ENCODE results near the gene RAB7B. TPM values are rescaled to one million over a fixed set of nuclear protein-coding genes. Genes with fewer than 3 reads are reported as not detected.

The RAB7B gene
- total and polyA plus RNA-seq, 5 donors, result 1.6 to 6.0 (median 3.9) TPM

- WGBS, result 37% methylated on average over 7 of the region's 7 CpGs
- Histone ChIP-seq H3K27ac (ENCODE audit: low read length) (no peak overlapping the region), H3K9me3 (ENCODE audit: control insufficient read depth, low read length) (no peaks in the 10 kb centered on the region), H3K4me3 (ENCODE audit: low read length) (no peak overlapping the region), H3K27me3 (ENCODE audit: control insufficient read depth, insufficient read depth) (peaks cover 3% of the 10 kb centered on the region), H3K4me1 (ENCODE audit: control insufficient read depth, insufficient read depth, low read length) (peaks cover 3% of the 10 kb centered on the region)
- ATAC-seq (no peak), DNase-seq (no peak)
- intact Hi-C loops (cut with DNase I), result loop anchor here in 1 of 4 donors (10.0 kb wide), 1 partner anchor 65 kb away; no protein-coding TSS in a partner anchor
Observed at GRCh38 chr1:206039046-206039973, 36.1 kb upstream of the RAB7B start.

GRCh38 chr1:206037581-206037980, 34.4 kb upstream of the RAB7B start:
- H3K27ac ChIP-seq (ENCODE audit: low read length), result no peak overlapping the region
- ATAC-seq, result no peak
- peaks cover 3% of the 10 kb centered on the region for H3K27me3 ChIP-seq (ENCODE audit: control insufficient read depth, insufficient read depth)
- H3K9me3 ChIP-seq (ENCODE audit: control insufficient read depth, low read length), result no peaks in the 10 kb centered on the region
- DNase-seq, result no peak
- 92% methylated on average over 9 of the region's 9 CpGs for WGBS
- H3K4me3 ChIP-seq (ENCODE audit: low read length), result no peak overlapping the region
- peaks cover 3% of the 10 kb centered on the region for H3K4me1 ChIP-seq (ENCODE audit: control insufficient read depth, insufficient read depth, low read length)
- intact Hi-C loops (cut with DNase I), result loop anchor here in 1 of 4 donors (10.0 kb wide), 1 partner anchor 67 kb away; no protein-coding TSS in a partner anchor

GRCh38 chr1:206036663-206037455, 33.7 kb upstream of the RAB7B start:
- peaks cover 3% of the 10 kb centered on the region for H3K4me1 ChIP-seq (ENCODE audit: control insufficient read depth, insufficient read depth, low read length)
- no peaks in the 10 kb centered on the region for H3K9me3 ChIP-seq (ENCODE audit: control insufficient read depth, low read length)

GRCh38 chr1:206035027-206035426, 31.8 kb upstream of the RAB7B start:
- peaks cover 3% of the 10 kb centered on the region for H3K4me1 ChIP-seq (ENCODE audit: control insufficient read depth, insufficient read depth, low read length)
- no peak for DNase-seq
- peaks cover 3% of the 10 kb centered on the region for H3K27me3 ChIP-seq (ENCODE audit: control insufficient read depth, insufficient read depth)
- intact Hi-C loops (cut with DNase I), result loop anchor here in 1 of 4 donors (10.0 kb wide), 1 partner anchor 70 kb away; no protein-coding TSS in a partner anchor
- WGBS, result 79% methylated on average over 5 of the region's 5 CpGs
- no peaks in the 10 kb centered on the region for H3K9me3 ChIP-seq (ENCODE audit: control insufficient read depth, low read length)
- no peak for ATAC-seq
- no peak overlapping the region for H3K4me3 ChIP-seq (ENCODE audit: low read length)
- no peak overlapping the region for H3K27ac ChIP-seq (ENCODE audit: low read length)

More at GRCh38 chr1:206036663-206037455, 33.7 kb upstream of the RAB7B start:
- ATAC-seq (no peak), DNase-seq (no peak)
- peaks cover 3% of the 10 kb centered on the region for H3K27me3 ChIP-seq (ENCODE audit: control insufficient read depth, insufficient read depth)
- H3K27ac ChIP-seq (ENCODE audit: low read length), result no peak overlapping the region
- WGBS, result 20% methylated on average over 2 of the region's 2 CpGs
- H3K4me3 ChIP-seq (ENCODE audit: low read length), result no peak overlapping the region
- intact Hi-C loops (cut with DNase I), result loop anchor here in 1 of 4 donors (10.0 kb wide), 1 partner anchor 68 kb away; no protein-coding TSS in a partner anchor

GRCh38 chr1:206032380-206033140, 29.4 kb upstream of the RAB7B start:
- Histone ChIP-seq H3K27ac (ENCODE audit: low read length) (no peak overlapping the region), H3K9me3 (ENCODE audit: control insufficient read depth, low read length) (no peaks in the 10 kb centered on the region), H3K4me1 (ENCODE audit: control insufficient read depth, insufficient read depth, low read length) (no peaks in the 10 kb centered on the region), H3K27me3 (ENCODE audit: control insufficient read depth, insufficient read depth) (peaks cover 3% of the 10 kb centered on the region), H3K4me3 (ENCODE audit: low read length) (no peak overlapping the region)
- ATAC-seq (no peak), DNase-seq (no peak)
- 71% methylated on average over 5 of the region's 5 CpGs for WGBS
- intact Hi-C loops (cut with DNase I), result loop anchor here (5.0 to 10.0 kb wide), 3 partner anchors 65 to 75 kb away; no protein-coding TSS in a partner anchor

- DNase-seq (peak; percentile 46 to 75 (median 68)), ATAC-seq (peak; percentile 75 to 86)
- no peaks in the 10 kb centered on the region for H3K4me1 ChIP-seq (ENCODE audit: control insufficient read depth, insufficient read depth, low read length)
- intact Hi-C loops (cut with DNase I), result loop anchor here (5.0 to 10.0 kb wide), 3 partner anchors 67 to 77 kb away; no protein-coding TSS in a partner anchor
- no peaks in the 10 kb centered on the region for H3K9me3 ChIP-seq (ENCODE audit: control insufficient read depth, low read length)
- no peak overlapping the region for H3K27ac ChIP-seq (ENCODE audit: low read length)
- H3K4me3 ChIP-seq (ENCODE audit: low read length), result no peak overlapping the region
- H3K27me3 ChIP-seq (ENCODE audit: control insufficient read depth, insufficient read depth), result peaks cover 3% of the 10 kb centered on the region
- 8% methylated on average over 4 of the region's 4 CpGs for WGBS
Observed at GRCh38 chr1:206030714-206031113, 27.5 kb upstream of the RAB7B start.

- WGBS, result 77% methylated on average over 4 of the region's 4 CpGs
- intact Hi-C loops (cut with DNase I), result loop anchor here (5.0 to 10.0 kb wide), 3 partner anchors 67 to 77 kb away; no protein-coding TSS in a partner anchor
- DNase-seq (no peak), ATAC-seq (no peak)
- Histone ChIP-seq H3K27me3 (ENCODE audit: control insufficient read depth, insufficient read depth) (peaks cover 3% of the 10 kb centered on the region), H3K27ac (ENCODE audit: low read length) (no peak overlapping the region), H3K9me3 (ENCODE audit: control insufficient read depth, low read length) (no peaks in the 10 kb centered on the region), H3K4me1 (ENCODE audit: control insufficient read depth, insufficient read depth, low read length) (no peaks in the 10 kb centered on the region), H3K4me3 (ENCODE audit: low read length) (no peak overlapping the region)
Observed at GRCh38 chr1:206030191-206030590, 27.0 kb upstream of the RAB7B start.

GRCh38 chr1:206029484-206029883, 26.3 kb upstream of the RAB7B start:
- Histone ChIP-seq H3K4me3 (ENCODE audit: low read length) (no peak overlapping the region), H3K4me1 (ENCODE audit: control insufficient read depth, insufficient read depth, low read length) (no peaks in the 10 kb centered on the region), H3K27ac (ENCODE audit: low read length) (no peak overlapping the region), H3K9me3 (ENCODE audit: control insufficient read depth, low read length) (no peaks in the 10 kb centered on the region), H3K27me3 (ENCODE audit: control insufficient read depth, insufficient read depth) (no peaks in the 10 kb centered on the region)
- DNase-seq, result peak in 2 of 3 donors; percentile 43 to 80
- ATAC-seq, result peak; percentile 68 to 75
- intact Hi-C loops (cut with DNase I), result no loop called here
- 25% methylated on average over 4 of the region's 4 CpGs for WGBS

- 81% methylated on average over 3 of the region's 3 CpGs for whole genome bisulfite sequencing
- ATAC-seq (no peak), DNase-seq (no peak)
- Histone ChIP-seq H3K9me3 (ENCODE audit: control insufficient read depth, low read length) (no peaks in the 10 kb centered on the region), H3K4me1 (ENCODE audit: control insufficient read depth, insufficient read depth, low read length) (no peaks in the 10 kb centered on the region), H3K27me3 (ENCODE audit: control insufficient read depth, insufficient read depth) (no peaks in the 10 kb centered on the region), H3K4me3 (ENCODE audit: low read length) (no peak overlapping the region), H3K27ac (ENCODE audit: low read length) (no peak overlapping the region)
- intact Hi-C loops (cut with DNase I), result no loop called here
Observed at GRCh38 chr1:206025283-206025820, 22.2 kb upstream of the RAB7B start.

GRCh38 chr1:206023695-206024094, 20.5 kb upstream of the RAB7B start, which contains the start of gene CTSE:
Gene CTSE (minus strand): TSS chr1:206023895. CDS start chr1:206023791, 104 bp downstream.
- no peak for DNase-seq
- Histone ChIP-seq H3K4me1 (ENCODE audit: control insufficient read depth, insufficient read depth, low read length) (no peaks in the 10 kb centered on the region), H3K9me3 (ENCODE audit: control insufficient read depth, low read length) (no peaks in the 10 kb centered on the region), H3K27me3 (ENCODE audit: control insufficient read depth, insufficient read depth) (no peaks in the 10 kb centered on the region), H3K4me3 (ENCODE audit: low read length) (no peak within 1 kb of the TSS), H3K27ac (ENCODE audit: low read length) (no peak within 1 kb of the TSS)
- 88% methylated on average over 11 of the region's 11 CpGs for WGBS
- peak in 1 of 2 donors; percentile 45 for ATAC-seq
- intact Hi-C loops (cut with DNase I), result no loop called here

Measured in right cardiac atrium (tissue), 5 donors.